Left ventricle myocardium inferior (tissue), 1 donor: ENCODE data around the gene SMIM45.

Experiments used
- DNase-seq: peaks from one replicate; pipeline ENCODE4 v3.0.0-alpha.2; 2020
- H3K27ac ChIP-seq: fragments of 200-600 bp; replicated peaks from 2 replicates; pipeline ENCODE4 v1.8.0; 2021
- H3K27me3 ChIP-seq: fragments of 200-600 bp; 2 replicates; pipeline ENCODE4 v1.8.0; 2021; ENCODE audit warnings: low read depth
- H3K36me3 ChIP-seq: fragments of 200-600 bp; 2 replicates; pipeline ENCODE4 v1.8.0; 2021
- H3K4me1 ChIP-seq: fragments of 200-600 bp; 2 replicates; pipeline ENCODE4 v1.8.0; 2021
- H3K4me3 ChIP-seq: fragments of 200-600 bp; 2 replicates; pipeline ENCODE4 v1.8.0; 2021; ENCODE audit warnings: mild to moderate bottlenecking, moderate library complexity
- H3K9me3 ChIP-seq: fragments of 200-600 bp; replicated peaks from 2 replicates; pipeline ENCODE4 v1.8.0; 2021
- CTCF ChIP-seq: fragments of 200-600 bp; IDR thresholded peaks from 2 replicates; pipeline ENCODE4 v1.8.0; 2021; ENCODE audit warnings: antibody characterized with exemption, mild to moderate bottlenecking, borderline replicate concordance
- intact Hi-C: fragments of 100-400 bp; cut with micrococcal nuclease; formaldehyde crosslinking; loops from one replicate; pipeline ENCODE4 v1.11.0; 2022
- donor health status: DM: no; HTN: yes; CAD: no; lungs with severe emphysema.

The SMIM45 gene

GRCh38 chr22:41951898-41952474 is at the start of gene SMIM45:
Gene SMIM45, plus strand, starts transcription at chr22:41952150.
- TF ChIP-seq CTCF, result no peak
- DNase-seq, result no peak
- Histone ChIP-seq H3K27ac (no peak within 1 kb of the TSS), H3K36me3 (no peaks in the 10 kb centered on the region), H3K4me3 (no peak within 1 kb of the TSS), H3K4me1 (peaks cover 5% of the 10 kb centered on the region), H3K9me3 (no peaks in the 10 kb centered on the region), H3K27me3 (peaks cover 34% of the 10 kb centered on the region)
- intact Hi-C loops, result no loop called here

GRCh38 chr22:41902932-41903421 is 49.0 kb upstream of the SMIM45 start:
- Histone ChIP-seq H3K4me3 (no peak overlapping the region), H3K9me3 (no peaks in the 10 kb centered on the region), H3K36me3 (peaks cover 70% of the 10 kb centered on the region), H3K27ac (peak overlapping the region; percentile 89), H3K4me1 (peaks cover 48% of the 10 kb centered on the region), H3K27me3 (no peaks in the 10 kb centered on the region)
- DNase-seq, result peak; percentile 83
- TF ChIP-seq CTCF, result no peak
- intact Hi-C loops, result no loop called here

GRCh38 chr22:41904450-41905410 is 47.2 kb upstream of the SMIM45 start:
- no peak for TF ChIP-seq CTCF
- DNase-seq, result no peak
- peaks cover 44% of the 10 kb centered on the region for H3K4me1 ChIP-seq
- intact Hi-C loops, result no loop called here
- H3K27me3 ChIP-seq, result peaks cover 6% of the 10 kb centered on the region
- H3K9me3 ChIP-seq, result no peaks in the 10 kb centered on the region
- H3K4me3 ChIP-seq, result no peak overlapping the region
- peak overlapping the region; percentile 89 for H3K27ac ChIP-seq
- H3K36me3 ChIP-seq, result peaks cover 53% of the 10 kb centered on the region

- no peak for DNase-seq
- Histone ChIP-seq H3K9me3 (no peaks in the 10 kb centered on the region), H3K27me3 (peaks cover 14% of the 10 kb centered on the region), H3K4me1 (peaks cover 44% of the 10 kb centered on the region), H3K4me3 (no peak overlapping the region), H3K27ac (no peak overlapping the region), H3K36me3 (peaks cover 44% of the 10 kb centered on the region)
- no peak for TF ChIP-seq CTCF
- intact Hi-C loops, result no loop called here
Measured at GRCh38 chr22:41905411-41906202, 46.3 kb upstream of the SMIM45 start.

GRCh38 chr22:41906822-41907221 is 45.1 kb upstream of the SMIM45 start:
- Histone ChIP-seq H3K27ac (no peak overlapping the region), H3K4me1 (peaks cover 50% of the 10 kb centered on the region), H3K36me3 (peaks cover 41% of the 10 kb centered on the region), H3K4me3 (no peak overlapping the region), H3K27me3 (peaks cover 27% of the 10 kb centered on the region), H3K9me3 (no peaks in the 10 kb centered on the region)
- intact Hi-C loops, result no loop called here
- no peak for TF ChIP-seq CTCF
- DNase-seq, result no peak
